HepG2 (cell line): ENCODE measurements around the gene PRKCB. TPM values are rescaled to one million over a fixed set of nuclear protein-coding genes. Genes with fewer than 3 reads are reported as not detected.

Source experiments
- ATAC-seq: fragments of 200-7000 bp; cut with Tn5 transposase; 3 replicates; pipeline ENCODE4 v1.9.1; 2020; ENCODE audit warnings: mild to moderate bottlenecking, moderate library complexity
- BruUV-seq: library from RNA; stranded (reverse); fragments of 400-500 nt; replicated peaks from 2 replicates; lab custom pipeline; 2021; lab: Mats Ljungman, UMichigan
- CTCF ChIA-PET: fragments of 300-600 bp; formaldehyde crosslinking; extraction: SDS; loops from one replicate; lab custom pipeline; 2021; ENCODE audit warnings: low total read pairs, inconsistent platforms, low intra/inter-chr PET ratio; lab: Yijun Ruan, JAX
- POLR2A ChIA-PET: fragments of 350-600 bp; sonication (Branson Sonifier 250); formaldehyde crosslinking; loops from one replicate; lab custom pipeline; 2020; ENCODE audit warnings: antibody characterized with exemption, inconsistent platforms; lab: Yijun Ruan, JAX
- DNase-seq: peaks from one replicate; pipeline ENCODE4 v3.0.0-alpha.2; 2015; ENCODE audit warnings: low spot score
- FAIRE-seq: peaks from 3 replicates; lab custom pipeline; 2011; peaks lifted over from hg19 to GRCh38; lab: Jason Lieb, UNC
- H2AFZ ChIP-seq: one replicate; pipeline ENCODE4 v1.6.1; 2011; ENCODE audit warnings: low read length, inconsistent platforms
- H3K27ac ChIP-seq: fragments of 300-600 bp; 3 replicates; pipeline ENCODE4 v1.8.0; 2011; ENCODE audit warnings: mixed run types, mild to moderate bottlenecking, mixed read lengths, low read length, inconsistent platforms; ENCODE audit not compliant: insufficient read depth; ENCODE audit errors: extremely low read length
- H3K27me3 ChIP-seq, 2 experiments: fragments of 200-600 bp in 1 of 2; 2 replicates in 1 of 2; 3 replicates in 1 of 2; pipeline versions ENCODE4 v1.6.0 to v1.8.0; 2011; ENCODE audit warnings: low read length in 2 of 2, mild to moderate bottlenecking in 2 of 2, moderate library complexity in 2 of 2, inconsistent platforms in 1 of 2; ENCODE audit not compliant: insufficient read depth in 2 of 2, control insufficient read depth in 1 of 2
- H3K36me3 ChIP-seq, 2 experiments: fragments of 200-600 bp in 1 of 2; replicated peaks in 1 of 2; 2 replicates in 1 of 2; 3 replicates in 1 of 2; pipeline versions ENCODE4 v1.5.1 to v1.8.0; 2011; ENCODE audit warnings: low read length in 2 of 2, inconsistent platforms in 1 of 2; ENCODE audit not compliant: insufficient read depth in 2 of 2, control insufficient read depth in 1 of 2
- H3K4me1 ChIP-seq: 2 replicates; pipeline ENCODE4 v1.5.1; 2012; ENCODE audit warnings: low read length, inconsistent platforms; ENCODE audit not compliant: insufficient read depth
- H3K4me2 ChIP-seq: 2 replicates; pipeline ENCODE4 v1.6.0; 2011; ENCODE audit warnings: low read depth, low read length, inconsistent platforms
- H3K4me3 ChIP-seq, 3 experiments: fragments of 200-600 bp in 1 of 3; sonication (generic), shearing (Covaris generic) in 1 of 3; replicated peaks in 1 of 3; 2 replicates each; pipeline ENCODE4 v1.5.1; 2011 to 2016; ENCODE audit warnings: low read length in 3 of 3, inconsistent platforms in 2 of 3, low read depth in 2 of 3, mild to moderate bottlenecking in 2 of 3, control low read depth in 1 of 3, mixed read lengths in 1 of 3; ENCODE audit not compliant: insufficient read depth in 1 of 3
- H3K79me2 ChIP-seq: one replicate; pipeline ENCODE4 v1.6.1; 2011; ENCODE audit warnings: low read length, inconsistent platforms; ENCODE audit not compliant: insufficient read depth
- H3K9ac ChIP-seq: 2 replicates; pipeline ENCODE4 v1.6.0; 2011; ENCODE audit warnings: mild to moderate bottlenecking, low read depth, low read length, inconsistent platforms; ENCODE audit not compliant: insufficient read depth
- H3K9me3 ChIP-seq: 2 replicates; pipeline ENCODE4 v1.5.1; 2012; ENCODE audit warnings: mild to moderate bottlenecking, low read length
- H4K20me1 ChIP-seq: 2 replicates; pipeline ENCODE4 v1.6.0; 2011; ENCODE audit warnings: inconsistent platforms, mild to moderate bottlenecking, low read length, moderate library complexity; ENCODE audit not compliant: insufficient read depth
- ATF7-NPFF ChIP-seq: sonication (generic); formaldehyde crosslinking; IDR thresholded peaks from 2 replicates; pipeline ENCODE4 v1.8.1; 2023; ENCODE audit warnings: mild to moderate bottlenecking, low read depth, missing genetic modification reagents, moderate library complexity
- SPEN ChIP-seq: sonication (generic); formaldehyde crosslinking; IDR thresholded peaks from 2 replicates; pipeline ENCODE4 v1.5.1; 2020; ENCODE audit warnings: low read depth, mild to moderate bottlenecking, missing genetic modification reagents
- THAP11 ChIP-seq: IDR thresholded peaks from 2 replicates; pipeline ENCODE4 v1.6.1; 2016; ENCODE audit warnings: missing biosample characterization, missing genetic modification reagents
- ZBTB40 ChIP-seq, 2 experiments: fragments of 450-650 bp in 1 of 2; sonication (generic) in 1 of 2; formaldehyde crosslinking in 1 of 2; IDR thresholded peaks; 2 replicates each; pipeline versions ENCODE4 v1.6.1 to v1.8.0; 2016 to 2022; ENCODE audit warnings: antibody characterized with exemption in 1 of 2, mild to moderate bottlenecking in 1 of 2, missing genetic modification reagents in 1 of 2
- ZNF556 ChIP-seq: sonication (generic); formaldehyde crosslinking; IDR thresholded peaks from 2 replicates; pipeline ENCODE4 v1.4.0; 2020; ENCODE audit warnings: mild to moderate bottlenecking, missing genetic modification reagents, borderline replicate concordance
- WGBS: methylation state at CpG from one replicate; pipeline ENCODE4 v1.1.6; 2017; ENCODE audit warnings: low lambda C conversion rate; 5-methylcytosine and 5-hydroxymethylcytosine counted together
- in situ Hi-C: cut with HindIII; loops from 2 replicates; pipeline ENCODE4 v1.10.0; 2017; ENCODE audit warnings: low pct_unique_long_range_greater_than_20kb; ENCODE audit not compliant: extremely low pct_ligation_motif_present
- intact Hi-C: fragments of 100-400 bp; cut with micrococcal nuclease; formaldehyde crosslinking; loops from one replicate; pipeline ENCODE4 v1.10.0; 2022; ENCODE audit not compliant: unreplicated experiment
- polyA plus RNA-seq, 8 experiments: library from polyadenylated mRNA; depleted of rRNA in 3 of 8; stranded (reverse) in 7 of 8; unstranded in 1 of 8; fragments of >200 nt; fragmentation: Illumina TruSeq in 4 of 8; extraction: Trizol in 4 of 8; gene quantifications; 2 replicates each; pipeline versions ENCODE4 v1.2.1 to v1.2.3, GENCODE V29; 2011 to 2016; ENCODE audit warnings: low read depth in 4 of 8, missing spikeins in 1 of 8, mixed read lengths in 1 of 8; ENCODE audit not compliant: insufficient read depth in 1 of 8
- total RNA-seq, 5 experiments: library from RNA; depleted of rRNA; stranded (reverse); fragments of >200 nt; fragmentation: Illumina TruSeq; extraction: Trizol; gene quantifications; 2 replicates each; pipeline ENCODE4 v1.2.3, GENCODE V29; 2016; ENCODE audit warnings: low read depth in 1 of 5

Gene PRKCB
- total and polyA plus RNA-seq, 2 of the 13 experiments (the other 11 are each of a cell fraction or from before 2014, with no cell fraction given), result 0.01 TPM; not detected in 1

- H3K36me3 ChIP-seq, result no peaks in the 10 kb centered on the region
- in situ Hi-C loops, result loop anchor here (5.0 kb wide), 1 partner anchor 211 kb away; no protein-coding TSS in a partner anchor
- no peak overlapping the region for H2AFZ ChIP-seq
- CTCF ChIA-PET, result no interaction called here
- BruUV-seq, result no TSS peak
- DNase-seq, result no peak
- H3K27me3 ChIP-seq, result no peaks in the 10 kb centered on the region; a peak in 2 of 5 replicates
- no peak overlapping the region for H3K27ac ChIP-seq
- H3K9me3 ChIP-seq, result no peaks in the 10 kb centered on the region
- H4K20me1 ChIP-seq, result no peaks in the 10 kb centered on the region; the same call in 1 of the 2 replicates
- no peak overlapping the region for H3K9ac ChIP-seq
- peaks cover 11% of the 10 kb centered on the region; the same call in 1 of the 2 replicates for H3K4me1 ChIP-seq
- FAIRE-seq, result no peak
- TF ChIP-seq SPEN (no peak), ZNF556 (no peak), THAP11 (CRISPR knock-in tag) (no peak), ATF7-NPFF (CRISPR knock-in tag) (no peak), ZBTB40 (IDR thresholded peaks at IDR 0.05) (peak; percentile 90), ZBTB40 (CRISPR knock-in tag; IDR thresholded peaks at IDR 0.05) (no peak)
- TF ChIP-seq, all 625 proteins: peak for 1
- Histone ChIP-seq H3K4me2 (no peak overlapping the region), H3K4me3 (no peak overlapping the region), H3K79me2 (no peaks in the 10 kb centered on the region)
- intact Hi-C loops, result no loop called here
- POLR2A ChIA-PET, result interaction anchor here (0.6 kb wide), 1 partner anchor 14 kb away, joined by 3 read pairs; no protein-coding TSS in a partner anchor
- 2% methylated on average over 5 of the region's 5 CpGs for WGBS
- ATAC-seq, result no peak
Measured at GRCh38 chr16:24013054-24013636, 177.4 kb downstream of the PRKCB start.
